HG03097 (cell line): ENCODE data around the gene MTMR1.

Source experiments
- ATAC-seq: cut with Tn5 transposase; IDR thresholded peaks from one replicate; pipeline ENCODE4 v1.9.1; 2021; ENCODE audit not compliant: unreplicated experiment, low FRiP score

Gene MTMR1

DNA sequence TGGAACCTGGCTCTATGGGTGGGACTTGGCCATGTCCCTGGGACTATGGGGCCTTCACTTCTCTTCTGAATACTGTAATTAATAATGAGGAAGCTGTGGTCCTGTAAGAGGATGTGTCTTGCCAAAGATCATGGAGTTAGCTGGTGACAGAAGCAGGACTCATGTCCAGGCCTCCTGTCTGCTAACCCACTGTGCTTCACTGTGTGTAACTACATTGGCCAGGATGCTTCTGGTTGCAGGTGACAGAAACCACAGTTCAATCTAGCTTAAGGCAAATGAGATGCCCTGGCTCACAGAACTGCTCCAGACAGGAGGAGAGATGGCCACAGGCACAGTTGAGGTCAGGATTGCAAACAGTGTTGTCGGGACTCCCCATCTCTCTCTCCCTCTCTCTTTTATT, 3.1 kb downstream of the MTMR1 start:
- no peak for ATAC-seq

DNA sequence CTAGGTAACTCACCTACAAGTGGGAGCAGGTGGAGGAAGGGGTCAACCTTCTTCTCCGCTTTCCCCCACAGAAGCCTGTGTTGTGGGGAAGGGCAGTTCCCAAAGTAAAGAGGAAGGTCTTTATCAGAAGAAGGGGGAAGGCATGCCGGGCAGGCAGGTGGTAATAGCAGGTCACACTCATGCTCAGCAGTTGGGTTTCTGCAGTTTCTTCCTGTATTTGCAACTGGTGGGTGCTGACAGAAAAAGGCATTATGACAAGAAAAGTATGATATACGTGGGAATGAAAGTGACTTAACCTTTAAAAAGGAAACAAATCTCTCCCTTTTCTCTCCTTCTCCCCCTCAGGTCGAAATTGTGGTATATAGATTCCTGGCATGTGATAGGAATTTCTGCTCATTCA, 3.7 kb downstream of the MTMR1 start:
- no peak for ATAC-seq

DNA sequence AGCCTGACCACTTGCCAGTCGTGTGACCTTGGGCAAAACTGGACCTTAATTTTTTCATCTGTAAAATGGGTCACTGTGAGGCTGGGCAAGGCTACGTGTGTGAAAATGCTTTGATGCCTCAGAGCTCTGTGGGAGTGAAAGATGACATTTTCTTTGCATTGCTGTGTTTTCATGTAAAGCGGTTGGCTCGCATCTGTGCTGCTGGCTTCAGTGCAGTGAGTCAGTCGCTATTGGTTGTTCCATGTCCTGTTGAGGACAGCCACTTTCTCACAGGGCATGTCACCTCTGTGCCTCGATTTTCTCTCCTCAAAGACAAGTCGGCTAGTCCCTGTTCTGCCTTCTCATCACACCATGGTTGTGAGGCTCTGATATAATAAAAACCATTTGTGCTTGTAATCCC, 4.4 kb downstream of the MTMR1 start:
- ATAC-seq = no peak

GRCh38 chrX:150698981-150699380, 5.8 kb downstream of the MTMR1 start:
- ATAC-seq = no peak

DNA sequence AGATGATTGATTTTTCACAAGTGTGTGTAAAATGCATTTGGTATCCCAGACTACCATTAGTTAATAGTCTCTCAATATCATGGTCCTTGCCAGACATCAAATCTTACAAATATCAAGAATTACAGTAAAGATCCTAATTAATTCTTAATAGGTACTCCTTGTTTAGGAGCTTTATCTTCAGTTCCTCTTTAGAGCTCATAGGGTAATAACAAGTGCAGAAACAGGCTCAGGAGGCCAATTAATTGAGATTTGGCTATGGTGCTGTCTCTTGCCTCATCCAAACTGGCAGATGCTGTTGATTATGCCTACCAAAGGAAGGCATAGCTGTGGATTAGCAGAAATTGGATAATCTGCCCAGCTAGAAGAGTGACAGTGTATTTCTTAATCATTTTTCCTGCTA, 6.9 kb downstream of the MTMR1 start:
- ATAC-seq = no peak

- no peak for ATAC-seq
Observed at GRCh38 chrX:150701377-150701776, 8.2 kb downstream of the MTMR1 start.

- no peak for ATAC-seq
Observed at GRCh38 chrX:150702966-150703694, 9.9 kb downstream of the MTMR1 start.

DNA sequence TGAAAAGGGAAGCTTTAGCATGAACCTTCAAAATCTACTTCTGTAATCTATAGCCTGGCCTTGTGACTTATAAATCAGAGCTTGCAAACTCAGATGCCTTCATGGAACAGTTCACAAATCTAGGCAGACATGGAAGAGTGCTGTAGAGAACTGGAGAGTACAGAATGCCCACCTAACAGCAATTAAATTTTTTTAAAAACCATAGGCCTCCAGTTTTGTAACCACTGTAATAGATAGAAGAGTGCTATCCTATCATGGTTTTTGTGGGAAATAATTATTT, 10.4 kb downstream of the MTMR1 start:
- no peak for ATAC-seq

DNA sequence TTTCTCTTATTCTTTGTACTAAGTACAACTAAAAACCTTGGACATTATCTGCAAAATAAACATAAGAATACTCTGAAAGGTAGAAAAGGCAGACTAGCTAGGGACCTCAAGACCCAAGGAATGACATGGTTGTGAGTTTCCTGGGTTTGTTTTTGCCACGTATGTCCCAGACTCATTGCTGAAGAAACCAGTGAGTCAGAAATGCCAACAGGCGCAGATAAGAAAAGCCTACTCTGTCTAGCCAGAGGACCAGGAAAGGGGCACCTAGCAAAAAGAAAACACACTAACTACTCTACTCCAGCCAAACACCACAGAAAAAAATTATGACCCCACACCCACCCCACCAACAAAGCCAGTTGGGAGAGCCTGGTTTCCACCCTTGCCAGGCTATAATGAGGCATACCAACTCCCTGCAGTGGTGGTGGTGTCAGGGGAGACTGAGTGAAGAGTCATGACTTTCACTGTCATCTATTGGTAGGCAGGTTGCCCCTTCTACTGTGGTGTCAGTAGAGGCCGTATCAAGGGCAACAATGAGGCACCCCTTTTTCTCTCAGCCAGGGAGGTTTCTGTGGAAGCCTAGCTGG, 10.9 kb downstream of the MTMR1 start:
- ATAC-seq = no peak

- ATAC-seq = no peak
Observed at GRCh38 chrX:150712619-150713018, 19.4 kb downstream of the MTMR1 start.

GRCh38 chrX:150715184-150715583, 22.0 kb downstream of the MTMR1 start:
- no peak for ATAC-seq

DNA sequence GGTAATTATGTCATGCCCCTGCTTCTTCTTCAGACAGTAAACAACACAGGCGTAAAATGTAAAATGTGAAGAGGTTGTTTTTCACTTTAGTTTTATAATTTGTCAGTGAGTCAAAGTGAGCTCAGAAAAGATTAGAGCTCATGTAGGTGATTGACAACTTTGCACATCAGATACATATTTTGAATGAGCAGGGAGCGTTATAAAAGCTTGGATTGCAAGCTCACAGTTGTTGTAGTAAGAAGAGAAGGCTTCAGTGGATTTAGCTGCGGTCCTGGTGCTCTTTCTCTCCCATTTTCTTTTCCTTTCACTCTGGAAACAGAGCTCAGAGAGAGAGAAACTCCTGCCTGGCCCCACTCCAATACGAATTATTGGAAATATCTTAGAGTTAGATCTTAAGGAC, 26.4 kb downstream of the MTMR1 start:
- ATAC-seq = no peak

DNA sequence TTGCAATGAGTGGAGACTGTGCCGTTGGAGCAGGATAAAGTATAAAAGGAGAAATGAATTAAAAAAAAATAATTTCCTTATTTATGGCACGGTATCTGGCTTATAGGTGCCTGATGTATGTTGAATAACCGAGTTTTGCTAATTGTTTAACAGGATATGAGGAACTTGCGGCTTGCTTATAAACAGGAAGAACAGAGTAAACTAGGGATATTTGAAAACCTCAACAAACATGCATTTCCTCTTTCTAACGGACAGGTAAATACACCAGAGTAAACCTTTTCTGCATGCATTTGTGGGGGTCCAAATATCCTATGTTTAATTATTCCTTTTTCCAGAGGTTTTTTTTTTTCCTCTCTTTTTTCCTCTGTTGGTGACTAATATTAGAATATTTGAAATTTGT, 36.8 kb downstream of the MTMR1 start:
- ATAC-seq = no peak

GRCh38 chrX:150730719-150731118, 37.5 kb downstream of the MTMR1 start:
- ATAC-seq = no peak

DNA sequence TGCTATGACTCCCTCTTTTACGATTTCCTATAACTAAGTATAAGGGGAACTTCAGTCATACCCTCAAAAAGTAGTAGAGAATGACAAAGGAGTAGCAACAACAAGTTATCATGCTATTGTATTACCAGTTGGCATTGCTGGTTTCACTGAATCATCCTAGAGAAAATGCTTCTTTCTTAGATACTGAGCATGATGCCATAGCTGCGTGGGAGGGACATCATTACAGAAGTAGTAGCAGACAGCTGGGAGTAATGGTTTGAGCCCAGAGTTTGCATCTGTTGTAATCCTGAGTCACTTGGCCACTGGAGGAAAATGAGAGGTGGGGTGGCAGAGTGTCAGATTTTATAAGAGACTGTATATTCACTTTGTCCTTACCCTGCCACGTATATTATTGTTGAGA, 38.6 kb downstream of the MTMR1 start:
- ATAC-seq = no peak

- ATAC-seq = no peak
Observed at GRCh38 chrX:150736475-150736874, 43.3 kb downstream of the MTMR1 start.

- ATAC-seq = no peak
Observed at GRCh38 chrX:150752124-150752523, 58.9 kb downstream of the MTMR1 start.

GRCh38 chrX:150753357-150753756, 60.2 kb downstream of the MTMR1 start:
- ATAC-seq = no peak

DNA sequence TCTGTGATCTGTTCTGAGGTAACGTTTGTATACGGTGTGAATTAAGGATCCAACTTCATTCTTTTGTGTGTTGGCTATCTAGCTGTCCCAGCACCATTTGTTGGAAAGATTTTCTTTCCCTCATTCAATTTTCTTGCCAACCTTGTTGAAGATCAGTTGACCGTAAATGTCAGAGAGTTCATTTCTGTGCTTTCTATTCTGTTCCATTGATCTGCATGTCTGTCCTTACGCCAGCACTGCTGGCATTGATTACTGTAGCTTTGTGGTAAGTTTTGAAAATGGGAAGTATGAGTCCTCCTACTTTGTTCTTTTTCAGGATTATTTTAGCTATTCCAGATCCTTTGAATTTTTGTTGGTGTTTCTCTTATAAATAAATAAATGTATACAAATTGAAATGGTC, 60.8 kb downstream of the MTMR1 start:
- no peak for ATAC-seq

GRCh38 chrX:150757371-150757770, 64.2 kb downstream of the MTMR1 start:
- no peak for ATAC-seq

DNA sequence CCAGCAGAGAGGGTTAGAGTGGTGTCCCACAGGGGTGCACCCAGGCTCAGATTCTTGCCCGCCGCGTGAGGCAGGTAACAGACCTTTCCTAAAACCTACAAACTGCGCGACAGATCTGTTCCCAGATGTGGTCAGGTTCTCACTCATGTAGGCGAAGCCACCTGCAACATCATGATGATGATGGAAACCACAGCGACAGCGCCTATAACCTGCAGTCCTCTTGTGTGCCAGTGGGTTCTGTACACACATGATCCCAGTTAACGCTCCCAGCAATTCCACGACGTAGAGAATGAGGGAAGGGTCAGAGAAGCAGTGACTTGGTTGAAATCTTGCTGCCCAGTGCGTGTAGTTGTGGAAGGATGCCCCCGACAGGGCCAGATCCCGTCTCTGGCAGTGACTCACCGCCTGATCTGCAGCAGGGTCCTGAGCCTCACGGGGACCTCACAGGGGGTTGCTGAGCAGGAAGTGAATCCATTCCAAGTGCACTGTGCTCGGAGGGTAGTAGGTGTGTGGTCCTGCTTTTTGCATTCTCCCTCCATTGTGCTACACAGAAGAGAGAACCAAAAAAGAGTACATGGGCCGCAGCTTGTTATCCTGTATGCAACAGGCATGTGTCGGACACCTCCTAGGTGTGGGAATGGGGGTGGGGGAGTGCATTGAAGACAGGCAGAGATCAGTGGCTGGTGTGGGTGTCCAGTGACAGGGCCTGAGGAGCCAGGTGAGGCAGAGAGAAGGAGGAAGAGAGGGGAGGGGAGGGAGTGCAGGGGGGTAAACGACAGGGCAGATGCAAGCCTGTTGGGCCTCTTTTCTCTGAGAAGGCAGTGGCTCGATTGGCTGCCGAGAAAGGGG, 66.6 kb downstream of the MTMR1 start:
- ATAC-seq = no peak
